ENCODE results near the gene PPP2R5B. TPM values are rescaled to one million over a fixed set of nuclear protein-coding genes. Genes with fewer than 3 reads are reported as not detected.

Gene PPP2R5B
- total and polyA plus RNA-seq, 8 donors = 6.3 to 24.2 (median 12.1) TPM

DNA sequence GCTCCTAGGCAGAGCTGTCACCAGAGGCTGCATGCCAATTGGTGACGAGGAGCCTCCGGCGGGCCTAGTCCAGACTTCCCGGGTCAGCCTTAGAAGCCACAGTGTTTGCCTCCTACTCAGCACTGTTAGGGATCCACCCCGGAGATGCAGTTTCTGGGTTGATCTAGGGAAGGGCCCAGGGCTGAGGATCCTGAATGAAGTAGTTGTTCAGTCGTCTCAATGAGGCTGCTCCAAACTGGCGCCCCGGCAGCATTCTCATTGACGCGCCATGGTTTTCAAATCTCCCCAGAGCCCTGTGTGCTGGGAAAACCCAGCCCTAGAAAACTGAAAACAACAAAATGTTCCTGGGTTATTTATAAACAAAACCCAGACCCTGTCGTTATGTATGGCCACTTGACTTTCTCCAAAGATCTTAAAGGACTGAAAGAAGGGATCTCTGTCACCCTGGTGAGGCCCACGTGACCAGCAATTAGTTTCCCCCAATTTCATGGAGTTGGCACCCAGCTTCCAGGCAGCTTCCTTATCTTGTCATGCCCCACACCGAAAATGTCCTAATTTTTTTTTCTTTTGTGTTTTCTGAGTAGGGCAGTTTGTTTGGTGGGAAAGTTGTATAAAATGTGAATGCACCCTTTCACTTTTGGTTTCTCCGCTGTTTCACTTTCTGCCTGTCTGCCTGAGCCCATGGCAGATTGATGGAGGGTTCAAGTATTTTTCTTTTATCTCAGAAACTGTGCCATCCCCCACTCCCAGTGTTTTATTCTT lies 44.1 kb upstream of the PPP2R5B start:
- Histone ChIP-seq H3K27me3 (no peaks in the 10 kb centered on the region), H3K4me3 (no peak overlapping the region), H3K36me3 (no peaks in the 10 kb centered on the region), H3K27ac (no peak overlapping the region), H3K9me3 (no peaks in the 10 kb centered on the region), H3K4me1 (peaks cover 4 to 22% (median 18%) of the 10 kb centered on the region in 3 donors)
- FAIRE-seq = no peak
- 79% methylated on average over 14 of the region's 14 CpGs for WGBS, 2 donors
- no peak for ATAC-seq
- intact Hi-C loops (cut with DNase I) = no loop called here
- no peak for DNase-seq
- TF ChIP-seq, protein P1, sequence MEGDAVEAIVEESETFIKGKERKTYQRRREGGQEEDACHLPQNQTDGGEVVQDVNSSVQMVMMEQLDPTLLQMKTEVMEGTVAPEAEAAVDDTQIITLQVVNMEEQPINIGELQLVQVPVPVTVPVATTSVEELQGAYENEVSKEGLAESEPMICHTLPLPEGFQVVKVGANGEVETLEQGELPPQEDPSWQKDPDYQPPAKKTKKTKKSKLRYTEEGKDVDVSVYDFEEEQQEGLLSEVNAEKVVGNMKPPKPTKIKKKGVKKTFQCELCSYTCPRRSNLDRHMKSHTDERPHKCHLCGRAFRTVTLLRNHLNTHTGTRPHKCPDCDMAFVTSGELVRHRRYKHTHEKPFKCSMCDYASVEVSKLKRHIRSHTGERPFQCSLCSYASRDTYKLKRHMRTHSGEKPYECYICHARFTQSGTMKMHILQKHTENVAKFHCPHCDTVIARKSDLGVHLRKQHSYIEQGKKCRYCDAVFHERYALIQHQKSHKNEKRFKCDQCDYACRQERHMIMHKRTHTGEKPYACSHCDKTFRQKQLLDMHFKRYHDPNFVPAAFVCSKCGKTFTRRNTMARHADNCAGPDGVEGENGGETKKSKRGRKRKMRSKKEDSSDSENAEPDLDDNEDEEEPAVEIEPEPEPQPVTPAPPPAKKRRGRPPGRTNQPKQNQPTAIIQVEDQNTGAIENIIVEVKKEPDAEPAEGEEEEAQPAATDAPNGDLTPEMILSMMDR (IDR thresholded peaks at IDR 0.05) = no peak

DNA sequence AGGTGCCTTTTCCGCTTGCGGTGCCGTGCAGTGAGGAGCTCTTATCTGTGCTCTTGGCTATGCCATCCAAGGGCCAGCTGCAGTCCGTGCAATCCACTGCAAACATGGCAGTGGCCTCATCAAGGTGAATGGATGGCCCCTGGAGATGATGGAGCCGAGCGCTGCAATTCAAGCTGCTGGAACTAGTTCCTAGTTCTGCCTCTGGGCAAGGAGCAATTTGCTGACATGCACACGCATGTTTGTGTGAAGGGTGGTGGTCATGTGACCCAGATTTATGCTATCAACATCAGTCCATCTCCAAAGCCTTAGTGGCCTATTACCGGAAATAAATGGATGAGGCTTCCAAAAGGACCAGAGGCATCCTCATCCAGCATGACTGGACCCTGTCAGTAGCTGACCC lies 43.0 kb upstream of the PPP2R5B start:
- Histone ChIP-seq H3K9me3 (no peaks in the 10 kb centered on the region), H3K27ac (no peak overlapping the region), H3K27me3 (no peaks in the 10 kb centered on the region), H3K4me3 (no peak overlapping the region), H3K4me1 (peaks cover 0 to 14% (median 9%) of the 10 kb centered on the region in 3 donors), H3K36me3 (no peaks in the 10 kb centered on the region)
- intact Hi-C loops (cut with DNase I) = no loop called here
- ATAC-seq = no peak
- 53 to 58% methylated on average over 8 of the region's 8 CpGs for WGBS, 2 donors
- TF ChIP-seq, protein P1 (IDR thresholded peaks at IDR 0.05) = no peak
- no peak for FAIRE-seq
- no peak for DNase-seq

DNA sequence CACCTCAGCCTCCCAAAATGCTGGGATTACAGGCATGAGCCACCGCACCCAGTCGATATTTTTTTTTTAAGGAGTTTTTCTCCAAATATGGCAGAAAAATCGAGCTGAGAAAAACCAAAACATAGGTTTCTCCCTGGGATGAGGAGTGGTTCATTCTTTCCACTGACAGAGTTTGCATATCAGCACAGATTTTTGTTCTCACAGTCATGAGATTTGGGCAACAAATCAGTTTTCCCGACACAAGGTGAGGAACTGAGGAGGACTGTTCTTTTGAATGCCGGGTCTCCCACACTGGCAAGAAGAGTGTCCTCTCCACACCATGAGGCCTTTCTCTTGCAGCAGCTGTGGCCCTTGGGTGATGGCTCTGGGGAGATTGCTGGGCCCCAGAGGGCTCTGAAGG lies 42.2 kb upstream of the PPP2R5B start:
- H3K4me1 ChIP-seq = peaks cover 0 to 7% (median 6%) of the 10 kb centered on the region in 3 donors
- DNase-seq = no peak
- H3K27me3 ChIP-seq = no peaks in the 10 kb centered on the region
- TF ChIP-seq, protein P1 (IDR thresholded peaks at IDR 0.05) = no peak
- intact Hi-C loops (cut with DNase I) = no loop called here
- FAIRE-seq = no peak
- H3K27ac ChIP-seq = no peak overlapping the region
- H3K4me3 ChIP-seq = no peak overlapping the region
- H3K36me3 ChIP-seq = no peaks in the 10 kb centered on the region
- ATAC-seq = no peak
- H3K9me3 ChIP-seq = no peaks in the 10 kb centered on the region
- 58 to 67% methylated on average over 5 of the region's 5 CpGs for WGBS, 2 donors

DNA sequence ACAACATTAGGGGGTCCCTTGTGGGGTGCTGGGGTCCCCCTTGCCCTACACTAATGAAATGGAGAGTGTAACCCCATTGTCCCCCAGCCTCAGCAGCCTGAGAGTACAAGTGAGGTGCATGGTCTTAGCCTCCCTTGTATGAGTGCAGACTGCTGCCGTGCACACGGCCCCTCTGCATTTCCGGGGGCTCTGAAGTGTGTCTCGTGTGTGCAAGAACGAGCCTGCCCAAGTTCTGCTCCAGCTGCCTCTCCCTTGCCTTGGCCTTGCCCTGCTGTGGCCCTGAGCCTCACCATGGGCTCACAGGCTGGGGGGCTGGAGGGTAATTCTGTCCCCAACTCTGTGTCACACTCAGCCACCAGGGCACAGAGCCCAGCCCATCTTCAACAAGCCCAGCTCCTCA lies 40.9 kb upstream of the PPP2R5B start:
- no peaks in the 10 kb centered on the region for H3K9me3 ChIP-seq
- no peak for DNase-seq
- TF ChIP-seq, protein P1 (IDR thresholded peaks at IDR 0.05) = no peak
- WGBS, 2 donors = 81 to 88% methylated on average over 5 of the region's 5 CpGs
- H3K27me3 ChIP-seq = no peaks in the 10 kb centered on the region
- ATAC-seq = no peak
- no peak overlapping the region for H3K4me3 ChIP-seq
- H3K27ac ChIP-seq = no peak overlapping the region
- no peaks in the 10 kb centered on the region for H3K36me3 ChIP-seq
- no peak for FAIRE-seq
- H3K4me1 ChIP-seq = peaks cover 3 to 7% (median 6%) of the 10 kb centered on the region in 3 donors
- intact Hi-C loops (cut with DNase I) = no loop called here

DNA sequence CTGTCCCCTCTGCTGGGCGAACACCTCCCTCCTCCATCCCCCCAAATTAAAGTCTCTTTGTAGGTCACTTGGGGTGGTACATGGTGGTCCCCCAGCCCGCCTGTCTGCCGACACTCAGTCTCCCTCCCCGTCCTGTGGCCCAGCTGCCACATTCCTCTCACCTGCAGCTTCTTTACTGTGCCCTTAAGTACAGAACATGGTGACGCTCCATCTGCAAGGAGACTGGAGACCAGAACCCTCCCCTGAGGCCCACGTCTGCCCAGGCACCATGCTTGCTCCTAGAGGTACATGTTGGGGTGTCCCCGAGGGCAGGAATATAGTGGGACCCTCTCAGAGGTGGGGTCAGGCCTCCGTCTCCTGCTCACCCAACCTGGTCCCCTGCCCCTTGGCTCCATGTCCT lies 40.5 kb upstream of the PPP2R5B start:
- Histone ChIP-seq H3K4me1 (peaks cover 6 to 7% (median 7%) of the 10 kb centered on the region in 3 donors), H3K9me3 (no peaks in the 10 kb centered on the region), H3K27me3 (no peaks in the 10 kb centered on the region), H3K27ac (no peak overlapping the region), H3K4me3 (no peak overlapping the region), H3K36me3 (no peaks in the 10 kb centered on the region)
- TF ChIP-seq, protein P1 (IDR thresholded peaks at IDR 0.05) = no peak
- FAIRE-seq (no peak), ATAC-seq (no peak), DNase-seq (no peak)
- intact Hi-C loops (cut with DNase I) = no loop called here
- WGBS, 2 donors = 88 to 89% methylated on average over 8 of the region's 8 CpGs
